ENCODE measurements around the gene COL3A1. TPM values are rescaled to one million over a fixed set of nuclear protein-coding genes. Genes with fewer than 3 reads are reported as not detected.

COL3A1 gene
- total and polyA plus RNA-seq, 9 of the 15 experiments (the other 6 are each of a cell fraction or from before 2014, with no cell fraction given), result 0.01 to 0.71 (median 0.07) TPM; not detected in 2

GRCh38 chr2:188979187-188980114 lies 5.3 kb downstream of the COL3A1 start (continued):
- TF ChIP-seq ZNF609 (CRISPR knock-in tag; IDR thresholded peaks at IDR 0.05; ENCODE audit: borderline replicate concordance), result no peak
- TF ChIP-seq E2F4 (CRISPR knock-in tag; IDR thresholded peaks at IDR 0.05; ENCODE audit: low read depth), result no peak
- no peak for TF ChIP-seq ZNF316 (IDR thresholded peaks at IDR 0.05)
- TF ChIP-seq, protein P1, sequence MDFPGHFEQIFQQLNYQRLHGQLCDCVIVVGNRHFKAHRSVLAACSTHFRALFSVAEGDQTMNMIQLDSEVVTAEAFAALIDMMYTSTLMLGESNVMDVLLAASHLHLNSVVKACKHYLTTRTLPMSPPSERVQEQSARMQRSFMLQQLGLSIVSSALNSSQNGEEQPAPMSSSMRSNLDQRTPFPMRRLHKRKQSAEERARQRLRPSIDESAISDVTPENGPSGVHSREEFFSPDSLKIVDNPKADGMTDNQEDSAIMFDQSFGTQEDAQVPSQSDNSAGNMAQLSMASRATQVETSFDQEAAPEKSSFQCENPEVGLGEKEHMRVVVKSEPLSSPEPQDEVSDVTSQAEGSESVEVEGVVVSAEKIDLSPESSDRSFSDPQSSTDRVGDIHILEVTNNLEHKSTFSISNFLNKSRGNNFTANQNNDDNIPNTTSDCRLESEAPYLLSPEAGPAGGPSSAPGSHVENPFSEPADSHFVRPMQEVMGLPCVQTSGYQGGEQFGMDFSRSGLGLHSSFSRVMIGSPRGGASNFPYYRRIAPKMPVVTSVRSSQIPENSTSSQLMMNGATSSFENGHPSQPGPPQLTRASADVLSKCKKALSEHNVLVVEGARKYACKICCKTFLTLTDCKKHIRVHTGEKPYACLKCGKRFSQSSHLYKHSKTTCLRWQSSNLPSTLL (IDR thresholded peaks at IDR 0.05), result no peak
- no peak for TF ChIP-seq TEAD2 (tag; IDR thresholded peaks at IDR 0.05)
- TF ChIP-seq, protein P2, sequence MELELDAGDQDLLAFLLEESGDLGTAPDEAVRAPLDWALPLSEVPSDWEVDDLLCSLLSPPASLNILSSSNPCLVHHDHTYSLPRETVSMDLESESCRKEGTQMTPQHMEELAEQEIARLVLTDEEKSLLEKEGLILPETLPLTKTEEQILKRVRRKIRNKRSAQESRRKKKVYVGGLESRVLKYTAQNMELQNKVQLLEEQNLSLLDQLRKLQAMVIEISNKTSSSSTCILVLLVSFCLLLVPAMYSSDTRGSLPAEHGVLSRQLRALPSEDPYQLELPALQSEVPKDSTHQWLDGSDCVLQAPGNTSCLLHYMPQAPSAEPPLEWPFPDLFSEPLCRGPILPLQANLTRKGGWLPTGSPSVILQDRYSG (tag; conservative IDR thresholded peaks at IDR 0.05; ENCODE audit: low read depth), result no peak
